Keratinocyte (primary cell): ENCODE results near the gene JAKMIP3.

Source experiments
- CTCF ChIP-seq, 3 experiments: IDR thresholded peaks in 1 of 3; conservative IDR thresholded peaks in 1 of 3; optimal IDR thresholded peaks in 1 of 3; 2 replicates in 2 of 3; 3 replicates in 1 of 3; pipeline versions ENCODE3 to v1.5.1; 2011; ENCODE audit warnings: low read length in 3 of 3, mild to moderate bottlenecking in 3 of 3, moderate library complexity in 2 of 3, control low read depth in 1 of 3, inconsistent platforms in 1 of 3; ENCODE audit not compliant: insufficient read depth in 2 of 3; ENCODE audit errors: extremely low read depth in 1 of 3
- EZH2 ChIP-seq: IDR thresholded peaks from one replicate; pipeline ENCODE4 v1.6.1; 2012; ENCODE audit warnings: inconsistent platforms, mild to moderate bottlenecking, low read length, moderate library complexity

- TF ChIP-seq CTCF (optimal IDR thresholded peaks at IDR 0.05 in 1 of 3, IDR thresholded peaks at IDR 0.05 in 1 of 3, conservative IDR thresholded peaks at IDR 0.05 in 1 of 3; ENCODE audit: extremely low read depth in 1 of 3, insufficient read depth in 2 of 3, low read length in 3 of 3), result no peak
- TF ChIP-seq EZH2, result no peak
Measured at GRCh38 chr10:132022241-132022640, 43.5 kb upstream of the JAKMIP3 start.
